H1 (cell line): ENCODE results near the gene GATA1. TPM values are rescaled to one million over a fixed set of nuclear protein-coding genes. Genes with fewer than 3 reads are reported as not detected.

Source experiments
- CTCF ChIA-PET: fragments of 300-600 bp; sonication (Branson Sonifier 250); formaldehyde crosslinking; loops from one replicate; lab custom pipeline; 2021; ENCODE audit not compliant: partially characterized antibody; lab: Charles Lee
- POLR2A ChIA-PET: fragments of 300-600 bp; sonication (Branson Sonifier 250); formaldehyde crosslinking; loops from one replicate; lab custom pipeline; 2021; ENCODE audit warnings: inconsistent platforms; ENCODE audit not compliant: partially characterized antibody; lab: Charles Lee
- DNase-seq, 2 experiments: peaks; one replicate each; pipeline versions ENCODE4 v3.0.0 to v3.0.0-alpha.2; 2010 to 2022; ENCODE audit warnings: low spot score in 2 of 2, low read depth in 1 of 2, mixed read lengths in 1 of 2
- FAIRE-seq: peaks from 2 replicates; lab custom pipeline; 2011; peaks lifted over from hg19 to GRCh38; lab: Jason Lieb, UNC
- H2AFZ ChIP-seq: 2 replicates; pipeline ENCODE4 v1.8.1; 2012; ENCODE audit warnings: low read length, inconsistent platforms
- H2AK5ac ChIP-seq: 2 replicates; pipeline ENCODE4 v1.6.1; 2013; ENCODE audit warnings: low read depth, low read length
- H2BK120ac ChIP-seq: replicated peaks from 2 replicates; pipeline ENCODE3; 2013; ENCODE audit warnings: low read depth, low read length, inconsistent platforms
- H2BK12ac ChIP-seq: 2 replicates; pipeline ENCODE4 v1.6.1; 2013; ENCODE audit warnings: low read depth, low read length
- H2BK15ac ChIP-seq: 2 replicates; pipeline ENCODE4 v1.6.1; 2013; ENCODE audit warnings: low read length
- H2BK20ac ChIP-seq: 2 replicates; pipeline ENCODE4 v1.6.1; 2013; ENCODE audit warnings: low read length
- H2BK5ac ChIP-seq: 2 replicates; pipeline ENCODE4 v1.6.1; 2013; ENCODE audit warnings: low read depth, low read length
- H3K14ac ChIP-seq: 2 replicates; pipeline ENCODE4 v1.6.1; 2013; ENCODE audit warnings: inconsistent platforms; ENCODE audit not compliant: insufficient read length
- H3K18ac ChIP-seq: 2 replicates; pipeline ENCODE4 v1.6.1; 2013; ENCODE audit warnings: low read length; ENCODE audit errors: extremely low read depth
- H3K23ac ChIP-seq: 2 replicates; pipeline ENCODE4 v1.6.1; 2013; ENCODE audit warnings: inconsistent platforms; ENCODE audit not compliant: insufficient read length
- H3K23me2 ChIP-seq: 2 replicates; pipeline ENCODE4 v1.6.1; 2013; ENCODE audit warnings: low read depth, low read length
- H3K27ac ChIP-seq: 2 replicates; pipeline ENCODE4 v1.6.1; 2011; ENCODE audit warnings: low read depth, low read length, inconsistent platforms
- H3K27me3 ChIP-seq, 4 experiments: replicated peaks in 1 of 4; 1 replicate in 1 of 4; 2 replicates in 3 of 4; pipeline versions ENCODE4 v1.6.1 to v1.8.1; 2011 to 2013; ENCODE audit warnings: low read length in 3 of 4, mild to moderate bottlenecking in 3 of 4, inconsistent platforms in 2 of 4, mixed read lengths in 2 of 4, moderate library complexity in 1 of 4; ENCODE audit not compliant: control insufficient read depth in 3 of 4, insufficient read depth in 3 of 4; ENCODE audit errors: extremely low read depth in 1 of 4
- H3K36me3 ChIP-seq, 4 experiments: 2 replicates each; pipeline versions ENCODE4 v1.6.1 to v1.8.1; 2011 to 2013; ENCODE audit warnings: mild to moderate bottlenecking in 4 of 4, low read length in 3 of 4, moderate library complexity in 2 of 4, control low read depth in 1 of 4, inconsistent platforms in 1 of 4; ENCODE audit not compliant: insufficient read depth in 4 of 4, control insufficient read depth in 2 of 4
- H3K4ac ChIP-seq: replicated peaks from 2 replicates; pipeline ENCODE3; 2013; ENCODE audit warnings: low read length, low read depth, mixed read lengths, inconsistent platforms; ENCODE audit not compliant: insufficient read length
- H3K4me1 ChIP-seq, 4 experiments: replicated peaks in 1 of 4; 1 replicate in 1 of 4; 2 replicates in 3 of 4; pipeline versions ENCODE4 v1.6.1 to v1.8.1; 2011 to 2013; ENCODE audit warnings: low read length in 3 of 4, inconsistent platforms in 2 of 4, mixed read lengths in 1 of 4; ENCODE audit not compliant: insufficient read depth in 4 of 4, control insufficient read depth in 3 of 4
- H3K4me2 ChIP-seq, 2 experiments: 2 replicates each; pipeline versions ENCODE4 v1.6.1 to v1.8.1; 2011 to 2013; ENCODE audit warnings: low read depth in 2 of 2, low read length in 2 of 2, control low read depth in 1 of 2, inconsistent platforms in 1 of 2, mild to moderate bottlenecking in 1 of 2; ENCODE audit not compliant: insufficient read depth in 1 of 2
- H3K4me3 ChIP-seq, 4 experiments: fragments of 200-600, 300-600 bp in 1 of 4; sonication (generic), shearing (Covaris generic), sonication (Bioruptor Twin) in 1 of 4; 2 replicates each; pipeline versions ENCODE4 v1.5.1 to v1.8.1; 2011 to 2016; ENCODE audit warnings: low read length in 4 of 4, low read depth in 3 of 4, control low read depth in 2 of 4, inconsistent platforms in 2 of 4, mild to moderate bottlenecking in 2 of 4, mixed read lengths in 1 of 4, moderate library complexity in 1 of 4; ENCODE audit not compliant: insufficient read depth in 2 of 4; ENCODE audit errors: extremely low read depth in 1 of 4
- H3K56ac ChIP-seq: replicated peaks from 2 replicates; pipeline ENCODE3; 2013; ENCODE audit warnings: low read depth, mild to moderate bottlenecking, mixed read lengths, low read length, inconsistent platforms; ENCODE audit not compliant: insufficient read length
- H3K79me1 ChIP-seq: 2 replicates; pipeline ENCODE4 v1.6.1; 2013; ENCODE audit warnings: low read depth, low read length, control low read depth
- H3K79me2 ChIP-seq, 2 experiments: 2 replicates each; pipeline versions ENCODE4 v1.6.1 to v1.8.1; 2012 to 2013; ENCODE audit warnings: low read length in 2 of 2, mild to moderate bottlenecking in 2 of 2, inconsistent platforms in 1 of 2; ENCODE audit not compliant: insufficient read depth in 2 of 2, control insufficient read depth in 1 of 2
- H3K9ac ChIP-seq, 4 experiments: replicated peaks in 1 of 4; 1 replicate in 1 of 4; 2 replicates in 3 of 4; pipeline versions ENCODE4 v1.6.1 to v1.8.1; 2011 to 2013; ENCODE audit warnings: low read depth in 3 of 4, low read length in 3 of 4, control low read depth in 2 of 4, mild to moderate bottlenecking in 2 of 4, moderate library complexity in 2 of 4, inconsistent platforms in 1 of 4; ENCODE audit errors: extremely low read depth in 1 of 4
- H3K9me3 ChIP-seq, 2 experiments: 2 replicates each; pipeline versions ENCODE4 v1.6.1 to v1.8.1; 2012 to 2013; ENCODE audit warnings: mild to moderate bottlenecking in 2 of 2, moderate library complexity in 2 of 2, control low read depth in 1 of 2, inconsistent platforms in 1 of 2, low read depth in 1 of 2, low read length in 1 of 2, mixed read lengths in 1 of 2; ENCODE audit not compliant: insufficient read depth in 2 of 2
- H4K20me1 ChIP-seq, 2 experiments: replicated peaks in 1 of 2; 2 replicates each; pipeline versions ENCODE3 to v1.8.1; 2011 to 2013; ENCODE audit warnings: inconsistent platforms in 2 of 2, low read length in 2 of 2, mild to moderate bottlenecking in 1 of 2; ENCODE audit not compliant: insufficient read depth in 2 of 2, control insufficient read depth in 1 of 2
- H4K5ac ChIP-seq: 2 replicates; pipeline ENCODE4 v1.6.1; 2013; ENCODE audit warnings: low read length, low read depth, mixed read lengths, inconsistent platforms; ENCODE audit not compliant: insufficient read length
- H4K8ac ChIP-seq: 2 replicates; pipeline ENCODE4 v1.8.0; 2013; ENCODE audit warnings: mild to moderate bottlenecking, moderate library complexity, low read length, inconsistent platforms; ENCODE audit not compliant: insufficient read depth; ENCODE audit errors: extremely low read depth
- H4K91ac ChIP-seq: replicated peaks from 2 replicates; pipeline ENCODE3; 2013; ENCODE audit warnings: low read length, mixed read lengths, inconsistent platforms; ENCODE audit not compliant: insufficient read length
- CREB1 ChIP-seq: IDR thresholded peaks from 2 replicates; pipeline ENCODE4 v1.6.1; 2012; ENCODE audit warnings: inconsistent platforms
- EGR1 ChIP-seq: IDR thresholded peaks from 2 replicates; pipeline ENCODE4 v1.6.1; 2011; ENCODE audit warnings: low read depth, low read length, borderline replicate concordance
- EZH2 ChIP-seq: fragments of 200-600 bp; sonication (generic); IDR thresholded peaks from 2 replicates; pipeline ENCODE4 v1.7.1; 2012; ENCODE audit warnings: low read depth, mild to moderate bottlenecking, moderate library complexity, low read length, inconsistent platforms; ENCODE audit not compliant: severe bottlenecking
- GTF2F1 ChIP-seq: IDR thresholded peaks from 2 replicates; pipeline ENCODE4 v1.6.1; 2012; ENCODE audit warnings: low read depth, low read length, improper control_type of control experiment, borderline replicate concordance
- KDM4A ChIP-seq: IDR thresholded peaks from one replicate; pipeline ENCODE4 v1.7.1; 2012; ENCODE audit warnings: low read depth, mild to moderate bottlenecking, moderate library complexity, low read length, inconsistent platforms; ENCODE audit not compliant: severe bottlenecking
- SUZ12 ChIP-seq: fragments of 200-600 bp; sonication (generic); IDR thresholded peaks from 2 replicates; pipeline ENCODE4 v1.6.1; 2012; ENCODE audit warnings: mild to moderate bottlenecking, inconsistent platforms, low read length, moderate library complexity, mixed read lengths
- TCF12 ChIP-seq: IDR thresholded peaks from 2 replicates; pipeline ENCODE4 v1.6.1; 2011; ENCODE audit warnings: low read depth, mild to moderate bottlenecking, low read length
- WGBS, 2 experiments: shearing (Covaris generic) in 1 of 2; methylation state at CpG; one replicate each; pipeline versions ENCODE4 v1.1.6 to v1.1.7; 2013 to 2015; ENCODE audit warnings: low lambda C conversion rate in 2 of 2, mixed read lengths in 2 of 2, inconsistent platforms in 1 of 2, low coverage in 1 of 2, missing lambda C conversion rate in 1 of 2; ENCODE audit not compliant: insufficient replicate concordance in 2 of 2, insufficient coverage in 1 of 2, insufficient read length in 1 of 2; ENCODE audit errors: extremely low coverage in 1 of 2, missing lambda C conversion rate in 1 of 2; 5-methylcytosine and 5-hydroxymethylcytosine counted together
- polyA plus RNA-seq, 7 experiments: library from polyadenylated mRNA; depleted of rRNA in 3 of 7; stranded (reverse) in 5 of 7; unstranded in 2 of 7; fragments of >200 nt in 5 of 7; fragments of 200-250 nt in 2 of 7; gene quantifications; 1 replicate in 5 of 7; 2 replicates in 1 of 7; 4 replicates in 1 of 7; pipeline versions ENCODE4 v1.2.1 to v1.2.3, GENCODE V29; 2011 to 2013; ENCODE audit warnings: missing spikeins in 2 of 7, mixed read lengths in 2 of 7
- total RNA-seq: library from RNA; stranded (reverse); fragmentation: NEBNext Ultra II Directional; extraction: Animal tissue kit (Norgen Biotek cat#: 25700); gene quantifications from 2 replicates; pipeline ENCODE4 v1.2.1, GENCODE V29; 2021
- TF ChIP-seq, protein P1 (sequence below), 3 experiments: IDR thresholded peaks; 1 replicate in 2 of 3; 2 replicates in 1 of 3; pipeline versions ENCODE4 v1.5.1 to v1.6.1; 2011; ENCODE audit warnings: low read length in 3 of 3, mild to moderate bottlenecking in 3 of 3, inconsistent platforms in 2 of 3, low read depth in 1 of 3, moderate library complexity in 1 of 3; ENCODE audit not compliant: insufficient read depth in 1 of 3; ENCODE audit errors: control extremely low read depth in 1 of 3

Gene GATA1
- total and polyA plus RNA-seq, 2 of the 8 experiments (the other 6 are each of a cell fraction or from before 2014, with no cell fraction given) = 0.05 TPM; not detected in 1

DNA sequence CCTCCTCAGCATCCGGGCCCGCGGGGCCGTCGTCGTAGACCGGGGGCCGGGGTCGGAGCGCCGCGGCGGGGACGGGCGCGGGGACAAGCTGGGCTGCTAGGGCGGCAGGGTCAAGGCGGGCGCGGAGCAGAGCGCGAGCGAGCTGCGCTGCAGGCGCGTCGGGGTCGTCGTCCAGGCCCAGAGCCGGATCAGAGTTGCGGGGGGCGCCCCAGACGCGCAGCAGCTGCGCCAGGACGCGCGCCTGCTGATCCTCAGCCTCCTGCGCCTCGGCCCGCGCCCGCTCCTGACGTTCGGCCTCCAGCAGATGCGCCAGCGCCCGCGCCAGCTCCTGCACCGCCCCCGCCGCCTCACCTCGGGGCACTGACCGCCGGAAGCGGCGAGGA is 45.5 kb downstream of the GATA1 start:
- no peak overlapping the region for H3K56ac ChIP-seq
- H3K18ac ChIP-seq = no peak overlapping the region
- no peak overlapping the region for H3K4ac ChIP-seq
- no peak overlapping the region for H3K27ac ChIP-seq
- H3K9me3 ChIP-seq = no peaks in the 10 kb centered on the region
- H3K9ac ChIP-seq = peak overlapping the region in 1 of 4 experiments; percentile 56; a peak in 1 of 7 replicates
- no peak overlapping the region for H2BK15ac ChIP-seq
- no peak overlapping the region for H3K23ac ChIP-seq
- no peak for FAIRE-seq
- peaks cover 11% of the 10 kb centered on the region; the same call in 1 of the 2 replicates for H3K23me2 ChIP-seq
- H3K4me2 ChIP-seq = peak overlapping the region; percentile 75 to 85
- H3K79me1 ChIP-seq = no peaks in the 10 kb centered on the region
- ChIA-PET POLR2A (interaction anchor here (1.1 to 2.1 kb wide), 3 partner anchors 26 to 66 kb away, joined by 3 to 6 read pairs (median 5); partner anchors contain the start of genes PQBP1 and TIMM17B), CTCF (interaction anchor here (1.3 kb wide), 1 partner anchor 9 kb away, joined by 4 read pairs; no protein-coding TSS in a partner anchor)
- H3K14ac ChIP-seq = no peak overlapping the region
- no peak overlapping the region for H2BK120ac ChIP-seq
- 0% methylated on average over 5 of the region's 57 CpGs; no CpG with 5 or more reads in 1 of the 2 experiments for WGBS, 2 experiments
- H2BK12ac ChIP-seq = no peak overlapping the region
- no peak overlapping the region for H2AK5ac ChIP-seq
- no peaks in the 10 kb centered on the region for H3K36me3 ChIP-seq
- H3K4me3 ChIP-seq = peak overlapping the region; percentile 37 to 62 (median 42)
- H4K20me1 ChIP-seq = peaks cover 0 to 3% of the 10 kb centered on the region in 2 experiments
- H2AFZ ChIP-seq = no peak overlapping the region
- no peaks in the 10 kb centered on the region for H3K79me2 ChIP-seq
- H2BK20ac ChIP-seq = no peak overlapping the region
- H4K5ac ChIP-seq = no peak overlapping the region
- peaks cover 21 to 63% (median 50%) of the 10 kb centered on the region in 4 experiments for H3K27me3 ChIP-seq
- H2BK5ac ChIP-seq = no peak overlapping the region
- DNase-seq = peak in 1 of 2 experiments; percentile 59
- H4K8ac ChIP-seq = no peak overlapping the region
- H3K4me1 ChIP-seq = peaks cover 0 to 8% (median 4%) of the 10 kb centered on the region in 4 experiments; a peak in 5 of 7 replicates
- TF ChIP-seq EZH2 = peak; percentile 55
- peak; percentile 88 for TF ChIP-seq CREB1
- 0 out of 2 replicates have a peak, but pooled peaks have one; percentile 57 for TF ChIP-seq SUZ12
- TF ChIP-seq TCF12 = no peak
- peak; percentile 80 for TF ChIP-seq KDM4A
- no peak for TF ChIP-seq GTF2F1
- TF ChIP-seq, protein P1, sequence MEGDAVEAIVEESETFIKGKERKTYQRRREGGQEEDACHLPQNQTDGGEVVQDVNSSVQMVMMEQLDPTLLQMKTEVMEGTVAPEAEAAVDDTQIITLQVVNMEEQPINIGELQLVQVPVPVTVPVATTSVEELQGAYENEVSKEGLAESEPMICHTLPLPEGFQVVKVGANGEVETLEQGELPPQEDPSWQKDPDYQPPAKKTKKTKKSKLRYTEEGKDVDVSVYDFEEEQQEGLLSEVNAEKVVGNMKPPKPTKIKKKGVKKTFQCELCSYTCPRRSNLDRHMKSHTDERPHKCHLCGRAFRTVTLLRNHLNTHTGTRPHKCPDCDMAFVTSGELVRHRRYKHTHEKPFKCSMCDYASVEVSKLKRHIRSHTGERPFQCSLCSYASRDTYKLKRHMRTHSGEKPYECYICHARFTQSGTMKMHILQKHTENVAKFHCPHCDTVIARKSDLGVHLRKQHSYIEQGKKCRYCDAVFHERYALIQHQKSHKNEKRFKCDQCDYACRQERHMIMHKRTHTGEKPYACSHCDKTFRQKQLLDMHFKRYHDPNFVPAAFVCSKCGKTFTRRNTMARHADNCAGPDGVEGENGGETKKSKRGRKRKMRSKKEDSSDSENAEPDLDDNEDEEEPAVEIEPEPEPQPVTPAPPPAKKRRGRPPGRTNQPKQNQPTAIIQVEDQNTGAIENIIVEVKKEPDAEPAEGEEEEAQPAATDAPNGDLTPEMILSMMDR (IDR thresholded peaks at IDR 0.05; ENCODE audit: control extremely low read depth in 1 of 3, insufficient read depth in 1 of 3, low read depth in 1 of 3, low read length in 3 of 3) = no peak
- TF ChIP-seq EGR1 = 0 out of 2 replicates have a peak, but pooled peaks have one; percentile 30
- TF ChIP-seq, all 59 proteins: peak for 5
- no peak overlapping the region for H4K91ac ChIP-seq
